NCI-H1436 treated with DMSO at 0.1 percent for 48 hours (cell line): Measurements from ENCODE around the gene UNC13B.

ENCODE experiments used
- DNase-seq: peaks from one replicate; lab custom pipeline; 2025; lab: John Stamatoyannopoulos, UW

UNC13B gene

GRCh38 chr9:35335164-35335563, 173.4 kb downstream of the UNC13B start:
- no peak for DNase-seq

GRCh38 chr9:35338086-35338485, 176.3 kb downstream of the UNC13B start:
- no peak for DNase-seq

- DNase-seq, result no peak
These were observed 176.9 kb downstream of the UNC13B start for GRCh38 chr9:35338561-35339274.

- no peak for DNase-seq
These were observed 178.2 kb downstream of the UNC13B start for GRCh38 chr9:35340046-35340445.

GRCh38 chr9:35341021-35341420, 179.2 kb downstream of the UNC13B start:
- DNase-seq, result no peak

GRCh38 chr9:35341585-35341984, 179.8 kb downstream of the UNC13B start:
- DNase-seq, result no peak

GRCh38 chr9:35342221-35342958, 180.6 kb downstream of the UNC13B start:
- DNase-seq, result no peak

GRCh38 chr9:35348109-35348508, 186.3 kb downstream of the UNC13B start:
- no peak for DNase-seq

GRCh38 chr9:35349287-35349990, 187.6 kb downstream of the UNC13B start:
- DNase-seq, result no peak

- DNase-seq, result no peak
These were observed 188.4 kb downstream of the UNC13B start for GRCh38 chr9:35350212-35350611.

GRCh38 chr9:35350827-35351549, 189.2 kb downstream of the UNC13B start:
- DNase-seq, result no peak

GRCh38 chr9:35353731-35354365, 192.0 kb downstream of the UNC13B start:
- DNase-seq, result no peak

GRCh38 chr9:35355939-35356338, 194.1 kb downstream of the UNC13B start:
- DNase-seq, result no peak

GRCh38 chr9:35357116-35357515, 195.3 kb downstream of the UNC13B start:
- no peak for DNase-seq

- no peak for DNase-seq
These were observed 196.0 kb downstream of the UNC13B start for GRCh38 chr9:35357826-35358225.

- no peak for DNase-seq
These were observed 203.2 kb downstream of the UNC13B start for GRCh38 chr9:35364817-35365585.

- DNase-seq, result no peak
These were observed 204.8 kb downstream of the UNC13B start for GRCh38 chr9:35366627-35367026.

- no peak for DNase-seq
These were observed 205.6 kb downstream of the UNC13B start for GRCh38 chr9:35367451-35367850.

GRCh38 chr9:35370241-35370640, 208.4 kb downstream of the UNC13B start:
- no peak for DNase-seq

GRCh38 chr9:35374436-35374835, 212.6 kb downstream of the UNC13B start:
- DNase-seq, result no peak

- no peak for DNase-seq
These were observed 213.1 kb downstream of the UNC13B start for GRCh38 chr9:35374910-35375309.
